ENCODE results near the gene DSCAM.

Gene DSCAM

GRCh38 chr21:39976800-39977199 is 870.2 kb downstream of the DSCAM start:
- no peak for DNase-seq (ENCODE audit: low spot score)

- no peak for DNase-seq (ENCODE audit: low spot score)
Observed at GRCh38 chr21:39972976-39973770, 873.8 kb downstream of the DSCAM start.

- DNase-seq (ENCODE audit: low spot score): no peak
Observed at GRCh38 chr21:39972471-39972870, 874.5 kb downstream of the DSCAM start.

GRCh38 chr21:39971956-39972355 is 875.0 kb downstream of the DSCAM start:
- no peak for DNase-seq (ENCODE audit: low spot score)

GRCh38 chr21:39969691-39970364 is 877.1 kb downstream of the DSCAM start:
- no peak for DNase-seq (ENCODE audit: low spot score)

GRCh38 chr21:39968010-39968409 is 878.9 kb downstream of the DSCAM start:
- DNase-seq (ENCODE audit: low spot score): no peak

GRCh38 chr21:39966786-39967185 is 880.2 kb downstream of the DSCAM start:
- DNase-seq (ENCODE audit: low spot score): no peak

GRCh38 chr21:39965026-39965425 is 881.9 kb downstream of the DSCAM start:
- no peak for DNase-seq (ENCODE audit: low spot score)

GRCh38 chr21:39961251-39961650 is 885.7 kb downstream of the DSCAM start:
- peak; percentile 80 for DNase-seq (ENCODE audit: low spot score)

All from kidney tubule cell (primary cell).